Mucosa of descending colon (tissue), 3 donors: ENCODE results near the gene RAB1B. TPM values are rescaled to one million over a fixed set of nuclear protein-coding genes. Genes with fewer than 3 reads are reported as not detected.

Experiments used
- ATAC-seq: fragments of 200-7000 bp; cut with Tn5 transposase; one replicate; pipeline ENCODE4 v1.9.1; 2020; ENCODE audit warnings: mild to moderate bottlenecking, moderate library complexity
- DNase-seq, 3 donors: peaks; one replicate each; pipeline ENCODE4 v3.0.0-alpha.2; 2020
- H3K36me3 ChIP-seq: fragments of 200-600 bp; one replicate; pipeline ENCODE4 v1.8.0; 2021; ENCODE audit warnings: low read depth, mild to moderate bottlenecking
- H3K4me1 ChIP-seq: fragments of 200-600 bp; one replicate; pipeline ENCODE4 v1.8.0; 2021; ENCODE audit warnings: low read depth, mild to moderate bottlenecking
- H3K4me3 ChIP-seq: fragments of 200-600 bp; one replicate; pipeline ENCODE4 v1.8.0; 2021; ENCODE audit warnings: mild to moderate bottlenecking
- H3K9me3 ChIP-seq: fragments of 200-600 bp; one replicate; pipeline ENCODE4 v1.8.0; 2021; ENCODE audit warnings: mild to moderate bottlenecking
- intact Hi-C, 2 donors: fragments of 100-400 bp; cut with DNase I in 1 of 2; cut with micrococcal nuclease in 1 of 2; formaldehyde crosslinking; loops; one replicate each; pipeline versions ENCODE4 v1.11.0 to v1.11.1; 2022; cut with DNase I, micrococcal nuclease
- total RNA-seq, 3 donors: library from RNA; stranded (reverse); fragmentation: NEBNext Ultra II Directional in 2 of 3; extraction: Animal tissue kit (Norgen Biotek cat#: 25700) in 2 of 3; gene quantifications; one replicate each; pipeline versions ENCODE4 v1.2.1 to v1.2.4, GENCODE V29; 2021 to 2023
- TF ChIP-seq, protein P1 (sequence below): fragments of 200-600 bp; IDR thresholded peaks from one replicate; pipeline ENCODE4 v1.8.0; 2022; ENCODE audit warnings: antibody characterized with exemption, mild to moderate bottlenecking
- donor health status: DM: no; HTN: no; CAD: no; lungs with moderate emphysema.
- donor health status: DM: no; HTN: no; CAD: no.
- donor health status: DM: no; HTN: yes; CAD: no.

The RAB1B gene
- total RNA-seq, 3 donors from 2014 or later: 154 to 210 (median 191) TPM

DNA sequence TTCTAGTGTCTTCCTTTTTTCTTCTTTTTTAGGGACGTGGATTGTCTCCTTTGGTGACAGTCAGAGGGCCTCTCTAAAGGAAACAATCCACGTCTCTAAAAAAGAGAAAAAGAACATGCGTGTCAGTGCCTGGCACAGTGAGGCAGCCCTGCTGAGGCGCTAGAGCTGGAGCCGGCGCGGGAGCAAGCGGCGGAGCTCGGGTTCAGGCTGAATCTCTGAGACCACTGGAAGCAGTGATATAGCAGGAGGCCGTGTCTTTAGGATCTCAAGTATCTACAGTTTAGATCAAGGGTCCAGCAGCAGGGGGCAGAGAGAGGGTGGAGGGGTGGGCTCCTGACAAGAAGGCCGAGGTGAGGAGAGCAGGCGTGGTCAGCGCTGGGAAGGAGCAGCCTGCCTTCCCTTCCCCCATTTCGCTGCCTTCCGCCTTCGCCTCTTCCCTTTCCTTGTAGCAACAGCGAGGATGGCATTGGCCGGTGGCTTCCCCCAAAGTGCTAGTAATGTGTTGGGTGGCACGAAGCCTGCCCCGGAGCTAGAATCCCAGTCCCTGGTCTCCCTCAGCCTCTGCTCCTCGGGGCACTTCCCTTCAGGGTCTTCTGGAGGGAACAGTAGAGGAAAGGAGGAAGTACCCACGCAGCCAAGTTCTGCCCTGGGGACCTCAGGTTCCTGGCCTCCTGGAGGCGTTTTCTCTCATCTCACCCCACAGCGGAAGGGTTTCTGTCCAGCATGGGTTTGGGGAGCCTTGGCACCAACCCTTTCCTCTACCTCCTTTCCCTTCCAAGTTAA lies 28.2 kb upstream of the RAB1B start:
- Histone ChIP-seq H3K36me3 (no peaks in the 10 kb centered on the region), H3K9me3 (no peaks in the 10 kb centered on the region), H3K4me1 (no peaks in the 10 kb centered on the region), H3K4me3 (no peak overlapping the region)
- DNase-seq: no peak
- no peak for ATAC-seq
- intact Hi-C loops: no loop called here
- TF ChIP-seq, protein P1, sequence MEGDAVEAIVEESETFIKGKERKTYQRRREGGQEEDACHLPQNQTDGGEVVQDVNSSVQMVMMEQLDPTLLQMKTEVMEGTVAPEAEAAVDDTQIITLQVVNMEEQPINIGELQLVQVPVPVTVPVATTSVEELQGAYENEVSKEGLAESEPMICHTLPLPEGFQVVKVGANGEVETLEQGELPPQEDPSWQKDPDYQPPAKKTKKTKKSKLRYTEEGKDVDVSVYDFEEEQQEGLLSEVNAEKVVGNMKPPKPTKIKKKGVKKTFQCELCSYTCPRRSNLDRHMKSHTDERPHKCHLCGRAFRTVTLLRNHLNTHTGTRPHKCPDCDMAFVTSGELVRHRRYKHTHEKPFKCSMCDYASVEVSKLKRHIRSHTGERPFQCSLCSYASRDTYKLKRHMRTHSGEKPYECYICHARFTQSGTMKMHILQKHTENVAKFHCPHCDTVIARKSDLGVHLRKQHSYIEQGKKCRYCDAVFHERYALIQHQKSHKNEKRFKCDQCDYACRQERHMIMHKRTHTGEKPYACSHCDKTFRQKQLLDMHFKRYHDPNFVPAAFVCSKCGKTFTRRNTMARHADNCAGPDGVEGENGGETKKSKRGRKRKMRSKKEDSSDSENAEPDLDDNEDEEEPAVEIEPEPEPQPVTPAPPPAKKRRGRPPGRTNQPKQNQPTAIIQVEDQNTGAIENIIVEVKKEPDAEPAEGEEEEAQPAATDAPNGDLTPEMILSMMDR: no peak

DNA sequence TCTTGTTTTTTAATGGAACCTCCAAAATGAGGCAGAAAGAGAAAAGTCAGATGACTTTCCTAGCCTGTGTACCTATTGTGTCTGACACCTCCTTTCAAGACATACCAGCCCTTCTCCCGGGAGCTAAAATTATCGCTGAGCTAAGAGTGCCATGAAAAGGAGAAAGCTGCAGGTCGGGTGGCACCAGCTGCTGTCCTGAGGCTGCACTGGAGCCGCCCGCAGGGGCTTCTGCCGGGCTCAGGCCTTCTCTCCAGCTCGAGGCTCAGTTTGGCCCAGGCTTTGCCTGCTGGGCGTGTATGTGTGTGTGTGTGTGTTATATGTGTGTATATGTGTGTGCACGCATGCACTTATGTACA lies 27.7 kb upstream of the RAB1B start:
- intact Hi-C loops: no loop called here
- H3K4me1 ChIP-seq: no peaks in the 10 kb centered on the region
- TF ChIP-seq, protein P1: no peak
- H3K9me3 ChIP-seq: no peaks in the 10 kb centered on the region
- ATAC-seq: no peak
- DNase-seq: no peak
- no peaks in the 10 kb centered on the region for H3K36me3 ChIP-seq
- no peak overlapping the region for H3K4me3 ChIP-seq

- Histone ChIP-seq H3K36me3 (no peaks in the 10 kb centered on the region), H3K4me3 (no peak overlapping the region), H3K9me3 (no peaks in the 10 kb centered on the region), H3K4me1 (no peaks in the 10 kb centered on the region)
- DNase-seq (no peak), ATAC-seq (no peak)
- intact Hi-C loops: no loop called here
- TF ChIP-seq, protein P1: no peak
These were observed 26.2 kb upstream of the RAB1B start for GRCh38 chr11:66242095-66242765.

DNA sequence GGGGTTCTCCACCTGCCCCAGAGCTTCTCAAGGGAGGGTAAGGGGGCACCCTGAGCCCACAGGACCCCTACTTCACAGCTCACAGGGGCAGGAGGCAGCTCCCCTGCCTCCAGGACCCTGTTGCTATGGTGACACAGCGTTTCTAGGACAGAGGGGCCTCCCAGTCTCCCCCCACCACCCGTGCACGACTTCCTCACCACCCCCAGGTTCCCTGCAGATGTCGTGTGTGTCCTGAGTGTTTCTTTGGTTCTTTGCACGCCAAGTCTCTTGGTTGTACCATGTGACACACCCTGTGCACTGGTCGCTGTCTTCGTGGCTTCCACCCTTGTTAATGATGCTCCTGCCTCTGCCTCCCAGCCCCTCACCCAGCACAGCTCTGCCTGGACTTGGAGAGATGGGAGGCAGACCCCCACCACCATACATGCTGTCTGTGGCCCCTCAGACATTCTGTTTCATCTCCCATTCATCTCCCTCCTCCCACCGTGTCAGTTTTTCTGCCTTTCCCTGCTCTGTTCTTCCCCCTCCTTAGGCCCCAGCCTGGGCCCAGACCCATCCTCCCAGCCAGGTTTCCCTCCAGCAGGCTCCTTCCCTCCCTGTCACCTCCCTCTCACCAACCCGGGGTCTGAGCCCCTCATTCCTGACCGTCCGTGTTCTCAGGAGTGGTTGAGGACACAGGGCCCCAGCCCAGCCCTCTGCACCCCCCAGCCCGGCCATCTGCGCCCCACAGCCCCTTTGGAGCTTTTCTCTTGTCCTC lies 24.5 kb upstream of the RAB1B start:
- DNase-seq: no peak
- Histone ChIP-seq H3K36me3 (no peaks in the 10 kb centered on the region), H3K9me3 (no peaks in the 10 kb centered on the region), H3K4me1 (no peaks in the 10 kb centered on the region), H3K4me3 (no peak overlapping the region)
- TF ChIP-seq, protein P1: no peak
- intact Hi-C loops: no loop called here
- ATAC-seq: no peak

- Histone ChIP-seq H3K9me3 (no peaks in the 10 kb centered on the region), H3K36me3 (no peaks in the 10 kb centered on the region), H3K4me1 (no peaks in the 10 kb centered on the region), H3K4me3 (no peak overlapping the region)
- intact Hi-C loops: no loop called here
- TF ChIP-seq, protein P1: no peak
- ATAC-seq (no peak), DNase-seq (no peak)
These were observed 21.1 kb upstream of the RAB1B start for GRCh38 chr11:66247295-66247694.
